A549 (cell line): ENCODE results near the gene SEMG2.

Experiments
- MYC ChIP-seq: IDR thresholded peaks from 2 replicates; pipeline ENCODE4 v1.6.1; 2012; ENCODE audit warnings: mild to moderate bottlenecking, inconsistent platforms, low read length, improper control_type of control experiment, borderline replicate concordance
- ZNF302 ChIP-seq: fragments of 250-450 bp; sonication (Bioruptor Pico); IDR thresholded peaks from 2 replicates; pipeline ENCODE4 v1.9.0; 2021; ENCODE audit warnings: inconsistent platforms, mild to moderate bottlenecking, moderate library complexity
- TF ChIP-seq, protein P1 (sequence below): fragments of >200 bp; sonication (Bioruptor Twin); formaldehyde crosslinking; IDR thresholded peaks from 3 replicates; pipeline ENCODE4 v1.5.1; 2016

DNA sequence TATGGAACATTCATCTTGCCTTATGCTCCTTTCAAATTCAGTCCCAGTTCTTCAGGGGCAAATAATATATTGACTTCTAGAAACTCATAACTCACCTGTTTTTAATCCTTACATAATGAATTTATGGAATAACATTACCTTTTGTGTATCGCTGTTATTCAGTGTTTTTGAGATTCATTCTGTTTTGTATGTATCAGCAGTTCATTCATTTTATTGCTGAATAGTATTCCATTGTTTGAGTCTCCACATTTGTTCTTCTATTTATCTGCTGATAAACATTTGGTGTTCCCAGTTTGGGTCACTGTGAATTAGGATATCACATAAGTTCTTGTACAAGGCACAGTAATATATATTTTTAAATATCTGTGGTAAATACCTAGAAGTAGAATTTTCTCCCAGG, 5.1 kb downstream of the SEMG2 start:
- TF ChIP-seq, protein P1, sequence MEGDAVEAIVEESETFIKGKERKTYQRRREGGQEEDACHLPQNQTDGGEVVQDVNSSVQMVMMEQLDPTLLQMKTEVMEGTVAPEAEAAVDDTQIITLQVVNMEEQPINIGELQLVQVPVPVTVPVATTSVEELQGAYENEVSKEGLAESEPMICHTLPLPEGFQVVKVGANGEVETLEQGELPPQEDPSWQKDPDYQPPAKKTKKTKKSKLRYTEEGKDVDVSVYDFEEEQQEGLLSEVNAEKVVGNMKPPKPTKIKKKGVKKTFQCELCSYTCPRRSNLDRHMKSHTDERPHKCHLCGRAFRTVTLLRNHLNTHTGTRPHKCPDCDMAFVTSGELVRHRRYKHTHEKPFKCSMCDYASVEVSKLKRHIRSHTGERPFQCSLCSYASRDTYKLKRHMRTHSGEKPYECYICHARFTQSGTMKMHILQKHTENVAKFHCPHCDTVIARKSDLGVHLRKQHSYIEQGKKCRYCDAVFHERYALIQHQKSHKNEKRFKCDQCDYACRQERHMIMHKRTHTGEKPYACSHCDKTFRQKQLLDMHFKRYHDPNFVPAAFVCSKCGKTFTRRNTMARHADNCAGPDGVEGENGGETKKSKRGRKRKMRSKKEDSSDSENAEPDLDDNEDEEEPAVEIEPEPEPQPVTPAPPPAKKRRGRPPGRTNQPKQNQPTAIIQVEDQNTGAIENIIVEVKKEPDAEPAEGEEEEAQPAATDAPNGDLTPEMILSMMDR, result no peak
- TF ChIP-seq ZNF302 (CRISPR knock-in tag) (no peak), MYC (no peak)
